ENCODE results near the gene ACADVL.
A peak's percentile ranks its signal among the peaks of the same experiment; 100 is the strongest.

GRCh38 chr17:7220593-7221277 is 997 bp downstream of the ACADVL start:
- TF ChIP-seq CTCF (IDR thresholded peaks at IDR 0.05; ENCODE audit: low read depth, low read length, poor library complexity, severe bottlenecking), result peak; percentile 58
- no peak for TF ChIP-seq EZH2phosphoT487 (IDR thresholded peaks at IDR 0.05; ENCODE audit: borderline replicate concordance, low read length)

Data from DOHH2 (cell line).